WERI-Rb-1 (cell line): ENCODE data around the gene CBARP.

Experiments
- DNase-seq: peaks from one replicate; pipeline ENCODE4 v3.0.0-alpha.2; 2020
- H3K27ac ChIP-seq: fragments of 250-450 bp; sonication (Bioruptor Pico); 2 replicates; pipeline ENCODE4 v1.5.1; 2020; ENCODE audit warnings: mild to moderate bottlenecking, moderate library complexity
- H3K27me3 ChIP-seq: fragments of 250-450 bp; sonication (Bioruptor Pico); 2 replicates; pipeline ENCODE4 v1.5.1; 2021; ENCODE audit warnings: mild to moderate bottlenecking, low read depth, moderate library complexity; ENCODE audit not compliant: insufficient read depth, severe bottlenecking
- H3K36me3 ChIP-seq: fragments of 250-450 bp; sonication (Bioruptor Pico); 2 replicates; pipeline ENCODE4 v1.5.1; 2020; ENCODE audit warnings: mild to moderate bottlenecking, moderate library complexity
- H3K4me3 ChIP-seq: 2 replicates; pipeline ENCODE4 v1.5.1; 2011; ENCODE audit warnings: low read depth, mild to moderate bottlenecking, control low read depth, low read length
- H3K9me3 ChIP-seq: fragments of 250-450 bp; sonication (Bioruptor Pico); 2 replicates; pipeline ENCODE4 v1.5.1; 2021; ENCODE audit warnings: mild to moderate bottlenecking, moderate library complexity; ENCODE audit not compliant: severe bottlenecking
- TF ChIP-seq, protein P1 (sequence below): IDR thresholded peaks from 2 replicates; pipeline ENCODE4 v1.5.1; 2011; ENCODE audit warnings: low read depth, mild to moderate bottlenecking, control low read depth, inconsistent platforms, low read length

The CBARP gene

DNA sequence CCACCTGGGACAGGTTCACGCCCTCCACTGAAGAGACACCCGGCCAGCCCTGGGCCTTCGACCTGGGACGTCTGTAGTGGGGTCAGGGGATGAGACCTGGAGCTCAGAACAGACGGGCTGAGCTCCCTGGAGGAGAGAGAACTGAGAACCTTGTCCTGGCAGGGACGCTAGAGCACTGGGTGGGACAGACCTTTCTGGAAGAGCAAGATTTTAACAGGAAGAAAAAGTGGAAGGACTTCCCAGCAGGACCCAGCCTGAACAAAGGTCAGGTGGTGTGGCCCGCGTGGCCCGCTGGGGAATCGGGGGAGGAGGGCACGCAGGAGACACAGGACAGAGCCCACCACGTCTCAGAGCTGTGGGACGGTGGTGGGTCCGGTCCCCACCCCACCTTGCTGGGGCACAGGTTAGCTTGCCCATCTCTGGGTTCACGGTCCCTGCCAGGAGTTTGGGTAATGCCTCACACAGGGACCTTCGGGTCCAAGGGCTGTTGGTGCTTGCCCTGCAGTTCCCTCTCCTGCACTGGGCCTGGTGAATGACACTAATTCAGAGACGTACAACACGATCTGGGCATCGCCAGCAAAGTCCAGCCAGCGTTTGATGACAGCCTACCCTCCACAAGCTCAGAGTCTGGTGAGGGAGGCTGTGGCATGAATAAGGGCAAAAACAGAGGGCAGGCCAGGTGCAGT lies 46.6 kb upstream of the CBARP start:
- DNase-seq: no peak
- Histone ChIP-seq H3K4me3 (no peak overlapping the region), H3K9me3 (no peaks in the 10 kb centered on the region), H3K36me3 (peaks cover 9% of the 10 kb centered on the region), H3K27ac (no peak overlapping the region), H3K27me3 (no peaks in the 10 kb centered on the region)
- TF ChIP-seq, protein P1, sequence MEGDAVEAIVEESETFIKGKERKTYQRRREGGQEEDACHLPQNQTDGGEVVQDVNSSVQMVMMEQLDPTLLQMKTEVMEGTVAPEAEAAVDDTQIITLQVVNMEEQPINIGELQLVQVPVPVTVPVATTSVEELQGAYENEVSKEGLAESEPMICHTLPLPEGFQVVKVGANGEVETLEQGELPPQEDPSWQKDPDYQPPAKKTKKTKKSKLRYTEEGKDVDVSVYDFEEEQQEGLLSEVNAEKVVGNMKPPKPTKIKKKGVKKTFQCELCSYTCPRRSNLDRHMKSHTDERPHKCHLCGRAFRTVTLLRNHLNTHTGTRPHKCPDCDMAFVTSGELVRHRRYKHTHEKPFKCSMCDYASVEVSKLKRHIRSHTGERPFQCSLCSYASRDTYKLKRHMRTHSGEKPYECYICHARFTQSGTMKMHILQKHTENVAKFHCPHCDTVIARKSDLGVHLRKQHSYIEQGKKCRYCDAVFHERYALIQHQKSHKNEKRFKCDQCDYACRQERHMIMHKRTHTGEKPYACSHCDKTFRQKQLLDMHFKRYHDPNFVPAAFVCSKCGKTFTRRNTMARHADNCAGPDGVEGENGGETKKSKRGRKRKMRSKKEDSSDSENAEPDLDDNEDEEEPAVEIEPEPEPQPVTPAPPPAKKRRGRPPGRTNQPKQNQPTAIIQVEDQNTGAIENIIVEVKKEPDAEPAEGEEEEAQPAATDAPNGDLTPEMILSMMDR: no peak

GRCh38 chr19:1283917-1284292 lies 46.1 kb upstream of the CBARP start:
- Histone ChIP-seq H3K27ac (no peak overlapping the region), H3K27me3 (no peaks in the 10 kb centered on the region), H3K9me3 (no peaks in the 10 kb centered on the region), H3K4me3 (no peak overlapping the region), H3K36me3 (peaks cover 14% of the 10 kb centered on the region)
- no peak for DNase-seq
- TF ChIP-seq, protein P1: no peak

DNA sequence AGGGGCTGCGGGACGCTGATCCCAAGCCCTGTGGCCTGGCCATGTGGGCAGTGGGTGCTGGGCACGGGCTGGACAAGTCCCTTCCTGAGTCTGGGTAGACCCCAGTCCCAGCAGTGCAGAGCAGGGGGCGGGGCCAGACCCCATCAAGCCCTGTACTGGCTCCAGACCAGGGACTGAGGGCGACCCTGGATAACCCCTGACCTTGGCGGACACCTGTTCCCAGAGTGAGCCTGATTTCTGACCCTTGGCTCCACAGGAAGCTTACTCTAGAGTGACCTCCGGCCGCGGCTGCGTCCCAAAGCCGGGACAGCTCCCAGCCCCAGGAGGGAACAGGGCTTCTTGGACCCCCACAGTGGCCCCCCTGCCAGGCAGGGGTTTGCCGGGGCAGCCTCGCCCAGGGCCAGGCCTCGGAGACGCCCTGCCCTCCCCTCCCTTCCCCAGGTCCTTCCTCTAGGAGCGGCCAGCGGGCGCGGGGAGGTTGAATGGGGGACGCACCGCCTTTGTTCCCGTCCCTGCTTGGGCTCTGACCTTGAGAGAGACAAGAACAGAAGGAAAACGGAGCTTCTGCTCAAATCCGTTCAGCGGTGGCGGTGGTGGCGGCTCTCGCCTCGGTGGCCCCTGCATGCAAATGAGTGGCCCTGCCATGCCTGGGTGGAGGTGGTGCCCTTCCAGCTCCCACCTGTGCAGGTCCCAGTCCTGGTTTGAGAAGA lies 45.6 kb upstream of the CBARP start:
- H3K4me3 ChIP-seq: no peak overlapping the region
- TF ChIP-seq, protein P1: no peak
- H3K27me3 ChIP-seq: no peaks in the 10 kb centered on the region

GRCh38 chr19:1282588-1283206 lies 44.9 kb upstream of the CBARP start:
- TF ChIP-seq, protein P1: no peak
- no peak for DNase-seq
- Histone ChIP-seq H3K36me3 (peaks cover 24% of the 10 kb centered on the region), H3K27ac (no peak overlapping the region), H3K4me3 (no peak overlapping the region), H3K27me3 (no peaks in the 10 kb centered on the region), H3K9me3 (no peaks in the 10 kb centered on the region)

More for the DNA sequence above, 45.6 kb upstream of the CBARP start:
- no peak for DNase-seq
- Histone ChIP-seq H3K27ac (no peak overlapping the region), H3K9me3 (no peaks in the 10 kb centered on the region), H3K36me3 (peaks cover 18% of the 10 kb centered on the region)

DNA sequence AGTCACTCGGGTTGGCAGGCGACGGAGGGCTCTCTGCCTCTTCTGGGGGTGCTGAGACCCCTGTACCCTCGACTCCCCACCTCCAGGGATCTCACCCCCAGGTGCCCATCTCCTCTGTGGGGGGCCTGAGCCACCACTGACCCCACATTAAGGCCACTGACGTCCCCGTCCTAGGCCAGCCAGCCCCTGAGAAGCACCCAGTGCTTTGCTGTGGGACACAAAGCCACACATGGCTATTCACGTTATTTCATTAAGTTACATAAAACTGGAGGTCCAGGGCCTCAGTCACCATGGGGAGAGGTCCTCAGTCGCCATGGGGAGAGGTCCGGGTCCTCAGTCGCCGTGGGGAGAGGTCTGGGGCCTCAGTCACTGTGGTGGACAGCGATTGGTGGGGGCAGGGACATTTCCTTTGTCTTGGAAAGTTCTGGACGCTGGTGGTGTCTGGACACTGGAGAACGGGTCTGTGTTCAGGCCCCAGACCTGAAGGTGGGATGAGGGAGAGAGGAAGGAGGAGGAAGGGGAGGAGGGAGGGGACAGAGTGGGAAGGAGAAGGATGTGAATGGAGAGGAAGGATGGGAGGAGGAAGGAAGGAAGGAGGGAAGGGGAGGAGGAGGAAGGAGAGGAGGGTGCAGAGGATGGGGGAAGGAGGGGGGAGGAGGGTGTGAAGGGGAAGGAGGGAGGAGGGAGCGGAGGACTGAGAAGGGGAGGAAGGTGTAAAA lies 43.9 kb upstream of the CBARP start:
- no peak for DNase-seq
- peaks cover 28% of the 10 kb centered on the region for H3K36me3 ChIP-seq
- no peak overlapping the region for H3K27ac ChIP-seq
- no peaks in the 10 kb centered on the region for H3K27me3 ChIP-seq
- no peak overlapping the region for H3K4me3 ChIP-seq
- TF ChIP-seq, protein P1: no peak
- no peaks in the 10 kb centered on the region for H3K9me3 ChIP-seq
